CD4-positive, alpha-beta T cell treated with Interleukin-6 for 4 hours (primary cell): Measurements from ENCODE around the gene SERPINB12.

ENCODE experiments used
- DNase-seq: peaks from one replicate; pipeline ENCODE4 v3.0.0-alpha.2; 2020; ENCODE audit warnings: mixed read lengths

SERPINB12 gene

GRCh38 chr18:63551769-63552168, 9.6 kb downstream of the SERPINB12 start:
- DNase-seq: no peak

- no peak for DNase-seq
Observed at GRCh38 chr18:63552581-63552980, 10.4 kb downstream of the SERPINB12 start.

DNA sequence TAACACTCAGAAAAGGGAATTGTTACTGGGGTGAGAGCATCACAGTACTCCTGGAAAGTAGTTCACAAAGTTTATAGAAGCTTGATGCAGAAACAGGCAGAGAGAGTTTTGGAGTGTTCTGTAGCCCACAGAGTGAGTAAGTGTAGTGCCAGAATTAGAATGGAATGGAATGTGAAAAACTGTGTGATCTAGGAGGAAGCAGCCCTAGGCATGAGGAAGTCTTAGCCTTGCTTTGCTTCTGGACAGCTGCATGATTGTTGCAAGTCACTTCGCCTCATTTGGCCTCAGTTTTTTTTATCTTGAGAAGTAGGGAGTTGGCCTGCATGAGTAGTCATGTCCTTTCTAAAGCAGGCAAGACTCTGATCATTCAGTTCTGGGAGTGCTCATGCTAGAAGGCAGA, 10.9 kb downstream of the SERPINB12 start:
- no peak for DNase-seq

GRCh38 chr18:63559567-63560491, 17.7 kb downstream of the SERPINB12 start:
- no peak for DNase-seq

DNA sequence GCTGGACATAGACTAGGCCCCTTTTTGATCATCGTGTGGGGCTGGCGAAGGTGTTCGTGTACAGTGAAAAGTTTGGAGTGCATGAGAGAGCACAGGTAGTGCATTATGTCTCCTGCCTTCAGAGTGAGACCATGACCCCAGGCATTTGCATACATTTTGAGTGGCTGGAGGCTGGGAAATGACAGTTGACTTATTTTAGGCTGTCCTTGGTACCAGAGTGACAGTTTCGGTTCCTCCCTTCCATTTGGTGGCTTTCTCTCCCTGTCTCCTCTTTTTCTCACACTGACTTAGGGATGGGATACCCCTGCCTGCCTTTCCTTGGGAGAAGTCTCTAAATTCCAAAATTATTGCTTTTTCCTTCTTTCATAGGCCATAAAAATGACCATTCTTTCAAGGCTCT, 20.1 kb downstream of the SERPINB12 start:
- no peak for DNase-seq

DNA sequence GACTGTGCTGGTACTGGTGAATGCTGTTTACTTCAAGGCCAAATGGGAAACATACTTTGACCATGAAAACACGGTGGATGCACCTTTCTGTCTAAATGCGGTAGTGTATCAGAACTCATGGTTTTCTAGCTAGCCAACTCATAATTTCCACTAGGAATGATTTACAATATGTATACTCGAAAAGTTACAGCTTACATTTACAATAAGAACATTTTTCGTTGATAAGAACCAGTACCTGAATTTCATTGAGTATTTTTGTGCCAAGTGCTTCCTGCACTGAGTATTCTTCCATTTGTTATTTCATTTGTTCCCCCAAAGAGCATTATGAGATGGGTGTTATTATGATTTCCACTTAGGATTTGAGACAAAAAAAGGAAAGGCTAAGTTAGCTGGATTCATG, 21.9 kb downstream of the SERPINB12 start:
- no peak for DNase-seq

DNA sequence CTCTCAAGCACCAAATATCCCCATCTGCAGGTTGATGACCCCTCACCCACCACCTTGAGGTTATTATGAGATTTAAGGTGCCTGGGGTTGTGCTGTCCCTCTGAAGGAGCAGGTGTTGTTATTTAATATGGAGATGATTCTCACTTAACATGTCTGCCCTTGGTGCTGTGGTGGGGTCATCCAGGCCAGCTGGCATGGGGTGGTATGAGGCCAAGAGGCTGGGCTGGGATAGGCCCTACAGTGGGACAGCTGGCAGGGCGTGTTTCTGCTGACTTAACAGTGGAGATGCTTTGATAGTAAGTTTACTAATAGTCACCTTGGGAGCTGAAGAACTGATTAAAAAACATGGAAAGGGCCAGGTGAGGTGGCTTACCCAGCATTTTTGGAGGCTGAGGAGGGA, 22.4 kb downstream of the SERPINB12 start:
- no peak for DNase-seq

DNA sequence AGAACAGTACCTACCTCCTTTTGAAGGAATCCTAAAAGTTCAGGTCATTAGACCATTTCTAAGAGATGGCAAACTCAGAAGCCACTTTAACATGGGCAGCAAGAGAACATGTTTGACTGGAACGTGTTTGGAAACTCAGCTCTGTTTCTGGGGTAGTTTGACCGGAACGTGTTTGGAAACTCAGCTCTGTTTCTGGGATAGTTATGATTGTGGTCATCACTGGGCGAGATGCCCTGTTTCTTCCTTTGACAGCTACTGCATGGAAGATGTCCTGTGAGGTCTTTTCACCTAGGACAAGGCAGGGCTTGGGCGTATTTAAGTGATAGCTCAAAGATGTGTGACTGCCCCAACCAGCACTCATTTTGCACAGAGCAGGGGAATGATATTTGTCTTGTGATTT, 25.1 kb downstream of the SERPINB12 start:
- no peak for DNase-seq

DNA sequence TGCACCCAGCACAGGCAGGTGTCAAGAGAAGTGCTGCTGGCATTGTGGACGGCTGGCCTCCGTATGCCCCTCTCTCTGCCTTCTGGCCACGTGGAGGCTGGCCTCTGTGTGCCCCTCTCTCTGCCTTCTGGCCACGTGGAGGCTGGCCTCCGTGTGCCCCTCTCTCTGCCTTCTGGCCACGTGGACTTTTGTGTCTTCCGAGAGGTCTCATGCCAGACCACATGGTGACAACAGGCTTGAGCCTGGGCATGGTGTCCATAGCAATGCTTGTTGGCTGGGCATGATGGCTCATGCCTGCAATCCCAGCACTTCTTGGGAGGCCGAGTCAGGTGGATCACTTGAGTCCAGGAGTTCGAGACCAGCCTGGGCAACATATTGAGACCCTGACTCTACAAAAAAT, 25.7 kb downstream of the SERPINB12 start:
- DNase-seq: no peak

- DNase-seq: no peak
Observed at GRCh38 chr18:63570721-63571120, 28.6 kb downstream of the SERPINB12 start.

- DNase-seq: no peak
Observed at GRCh38 chr18:63575681-63576080, 33.5 kb downstream of the SERPINB12 start.

- DNase-seq: no peak
Observed at GRCh38 chr18:63578357-63578958, 36.3 kb downstream of the SERPINB12 start.

GRCh38 chr18:63579616-63580015, 37.4 kb downstream of the SERPINB12 start:
- no peak for DNase-seq

GRCh38 chr18:63585988-63586387, 43.8 kb downstream of the SERPINB12 start:
- no peak for DNase-seq

GRCh38 chr18:63586431-63586830, 44.3 kb downstream of the SERPINB12 start:
- DNase-seq: no peak

GRCh38 chr18:63586966-63587365, 44.8 kb downstream of the SERPINB12 start, which contains the start of gene SERPINB13:
TSS of gene SERPINB13 (plus strand) at chr18:63587343. CDS start at chr18:63588668, 1,325 bp downstream.
- DNase-seq: no peak

- no peak for DNase-seq
Observed at GRCh38 chr18:63588909-63589308, 46.7 kb downstream of the SERPINB12 start.

- no peak for DNase-seq
Observed at GRCh38 chr18:63590373-63590772, 48.2 kb downstream of the SERPINB12 start.

- DNase-seq: no peak
Observed at GRCh38 chr18:63590966-63591695, 49.0 kb downstream of the SERPINB12 start.

GRCh38 chr18:63591725-63592124, 49.6 kb downstream of the SERPINB12 start:
- DNase-seq: no peak

DNA sequence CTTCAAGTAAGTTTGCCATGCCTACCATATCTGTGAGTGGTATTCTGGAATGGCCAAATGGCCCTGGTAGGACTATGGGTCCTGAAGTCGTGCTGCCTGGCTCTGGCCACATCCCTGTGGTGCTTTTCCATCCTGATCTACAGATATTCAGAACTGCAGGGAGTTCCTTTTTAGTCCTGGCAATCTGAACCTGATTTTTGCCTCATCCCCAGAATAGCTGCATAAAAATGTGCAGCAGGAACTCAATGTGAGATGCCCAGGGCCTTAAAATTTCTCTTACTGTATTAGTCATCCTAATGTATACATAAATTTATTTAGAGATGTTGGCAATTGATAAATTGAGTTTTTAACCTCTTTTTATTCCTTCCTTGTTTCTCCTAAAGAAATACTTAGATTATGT, 50.3 kb downstream of the SERPINB12 start:
- DNase-seq: no peak

- no peak for DNase-seq
Observed at GRCh38 chr18:63596964-63597363, 54.8 kb downstream of the SERPINB12 start.

GRCh38 chr18:63603355-63603754, 61.2 kb downstream of the SERPINB12 start:
- no peak for DNase-seq

DNA sequence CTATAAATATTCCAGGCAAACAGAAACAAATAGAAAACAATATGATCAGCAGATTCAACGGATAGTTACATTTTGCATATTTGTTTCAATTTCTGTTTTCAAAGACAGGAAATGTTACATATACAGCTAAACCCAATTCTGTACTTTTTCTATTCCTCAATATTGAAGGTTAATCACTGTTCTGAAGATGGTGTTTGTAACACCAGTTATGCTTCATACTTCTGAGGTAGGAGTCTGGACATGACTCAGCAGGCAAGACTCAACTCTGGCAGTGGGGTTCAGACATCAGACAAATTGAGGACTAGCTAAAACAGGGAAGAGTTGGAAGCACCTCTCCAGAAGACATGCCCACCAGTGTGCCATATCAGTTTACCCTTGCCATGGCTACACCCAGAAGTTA, 61.6 kb downstream of the SERPINB12 start:
- no peak for DNase-seq
